HL-60 (cell line): Measurements from ENCODE around the gene CNTNAP5.

ENCODE experiments used
- DNase-seq, 2 experiments: peaks; one replicate each; pipeline ENCODE4 v3.0.0-alpha.2; 2010 to 2020; ENCODE audit warnings: low read depth in 1 of 2, low spot score in 1 of 2
- H3K27ac ChIP-seq: fragments of 250-450 bp; sonication (Bioruptor Pico); replicated peaks from 2 replicates; pipeline ENCODE4 v1.5.1; 2020; ENCODE audit warnings: mild to moderate bottlenecking, moderate library complexity
- H3K27me3 ChIP-seq: fragments of 250-450 bp; sonication (Bioruptor Pico); 2 replicates; pipeline ENCODE4 v1.5.1; 2021; ENCODE audit warnings: mild to moderate bottlenecking, moderate library complexity; ENCODE audit not compliant: insufficient read depth, poor library complexity, severe bottlenecking
- H3K4me3 ChIP-seq: replicated peaks from 2 replicates; pipeline ENCODE4 v1.5.1; 2011; ENCODE audit warnings: mild to moderate bottlenecking, control low read depth, low read length; ENCODE audit not compliant: insufficient read depth
- CTCF ChIP-seq: IDR thresholded peaks from one replicate; pipeline ENCODE4 v1.5.1; 2011; ENCODE audit warnings: low read length, control low read depth, inconsistent platforms; ENCODE audit not compliant: insufficient read depth
- GABPA ChIP-seq: IDR thresholded peaks from 2 replicates; pipeline ENCODE4 v1.6.1; 2012; ENCODE audit warnings: low read depth
- POLR2AphosphoS5 ChIP-seq: IDR thresholded peaks from 2 replicates; pipeline ENCODE4 v1.6.1; 2012; ENCODE audit warnings: low read depth
- SPI1 ChIP-seq: IDR thresholded peaks from 2 replicates; pipeline ENCODE4 v1.6.1; 2012; ENCODE audit warnings: low read depth, mild to moderate bottlenecking, borderline replicate concordance
- TF ChIP-seq, protein P1 (sequence below): IDR thresholded peaks from 2 replicates; pipeline ENCODE4 v1.6.1; 2012; ENCODE audit warnings: low read depth; ENCODE audit not compliant: insufficient replicate concordance

CNTNAP5 gene

GRCh38 chr2:124250433-124250832, 225.3 kb downstream of the CNTNAP5 start:
- no peak overlapping the region for H3K4me3 ChIP-seq
- TF ChIP-seq POLR2AphosphoS5, result no peak
- TF ChIP-seq, protein P1, sequence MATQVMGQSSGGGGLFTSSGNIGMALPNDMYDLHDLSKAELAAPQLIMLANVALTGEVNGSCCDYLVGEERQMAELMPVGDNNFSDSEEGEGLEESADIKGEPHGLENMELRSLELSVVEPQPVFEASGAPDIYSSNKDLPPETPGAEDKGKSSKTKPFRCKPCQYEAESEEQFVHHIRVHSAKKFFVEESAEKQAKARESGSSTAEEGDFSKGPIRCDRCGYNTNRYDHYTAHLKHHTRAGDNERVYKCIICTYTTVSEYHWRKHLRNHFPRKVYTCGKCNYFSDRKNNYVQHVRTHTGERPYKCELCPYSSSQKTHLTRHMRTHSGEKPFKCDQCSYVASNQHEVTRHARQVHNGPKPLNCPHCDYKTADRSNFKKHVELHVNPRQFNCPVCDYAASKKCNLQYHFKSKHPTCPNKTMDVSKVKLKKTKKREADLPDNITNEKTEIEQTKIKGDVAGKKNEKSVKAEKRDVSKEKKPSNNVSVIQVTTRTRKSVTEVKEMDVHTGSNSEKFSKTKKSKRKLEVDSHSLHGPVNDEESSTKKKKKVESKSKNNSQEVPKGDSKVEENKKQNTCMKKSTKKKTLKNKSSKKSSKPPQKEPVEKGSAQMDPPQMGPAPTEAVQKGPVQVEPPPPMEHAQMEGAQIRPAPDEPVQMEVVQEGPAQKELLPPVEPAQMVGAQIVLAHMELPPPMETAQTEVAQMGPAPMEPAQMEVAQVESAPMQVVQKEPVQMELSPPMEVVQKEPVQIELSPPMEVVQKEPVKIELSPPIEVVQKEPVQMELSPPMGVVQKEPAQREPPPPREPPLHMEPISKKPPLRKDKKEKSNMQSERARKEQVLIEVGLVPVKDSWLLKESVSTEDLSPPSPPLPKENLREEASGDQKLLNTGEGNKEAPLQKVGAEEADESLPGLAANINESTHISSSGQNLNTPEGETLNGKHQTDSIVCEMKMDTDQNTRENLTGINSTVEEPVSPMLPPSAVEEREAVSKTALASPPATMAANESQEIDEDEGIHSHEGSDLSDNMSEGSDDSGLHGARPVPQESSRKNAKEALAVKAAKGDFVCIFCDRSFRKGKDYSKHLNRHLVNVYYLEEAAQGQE, result no peak
- no peak for TF ChIP-seq SPI1
- no peak for TF ChIP-seq CTCF
- TF ChIP-seq GABPA, result no peak
- no peak for DNase-seq
- H3K27me3 ChIP-seq, result no peaks in the 10 kb centered on the region
- no peak overlapping the region for H3K27ac ChIP-seq

- TF ChIP-seq POLR2AphosphoS5 (no peak), SPI1 (no peak), GABPA (no peak), CTCF (no peak)
- TF ChIP-seq, protein P1, result no peak
- no peak for DNase-seq
- H3K27me3 ChIP-seq, result no peaks in the 10 kb centered on the region
- H3K4me3 ChIP-seq, result no peak overlapping the region
- H3K27ac ChIP-seq, result no peak overlapping the region
Measured at GRCh38 chr2:124254621-124255020, 229.5 kb downstream of the CNTNAP5 start.

DNA sequence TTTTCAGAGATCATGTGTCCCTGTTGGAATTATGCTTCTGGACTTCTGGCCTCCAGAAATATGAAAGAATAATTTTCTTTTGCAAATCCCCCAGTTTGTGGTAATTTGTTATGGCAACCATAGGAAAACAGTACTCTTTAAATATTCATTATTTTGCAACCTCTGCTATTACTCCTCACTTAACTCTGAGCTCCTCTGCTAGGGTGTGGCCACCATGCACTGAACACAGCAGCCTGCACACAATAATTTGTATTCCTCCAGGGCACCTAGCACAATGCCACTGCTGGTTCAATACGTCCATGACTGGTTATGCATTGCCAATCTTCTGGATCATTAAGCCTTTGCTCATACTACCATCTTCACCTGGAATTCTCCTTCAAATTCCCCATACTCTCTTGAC, 232.0 kb downstream of the CNTNAP5 start:
- TF ChIP-seq, protein P1, result no peak
- TF ChIP-seq SPI1, result no peak
- Histone ChIP-seq H3K27me3 (no peaks in the 10 kb centered on the region), H3K4me3 (no peak overlapping the region)

More for the DNA sequence above, 232.0 kb downstream of the CNTNAP5 start:
- DNase-seq, result no peak
- no peak overlapping the region for H3K27ac ChIP-seq
